H9 (cell line): Measurements from ENCODE around the gene GIMAP7. TPM values are rescaled to one million over a fixed set of nuclear protein-coding genes. Genes with fewer than 3 reads are reported as not detected.

Source experiments
- DNase-seq: peaks from one replicate; pipeline ENCODE4 v3.0.0-alpha.2; 2017
- H2AFZ ChIP-seq: one replicate; pipeline ENCODE4 v1.6.1; 2013; ENCODE audit warnings: mild to moderate bottlenecking, low read length, control low read depth, moderate library complexity
- H2AK5ac ChIP-seq: 2 replicates; pipeline ENCODE4 v1.6.1; 2013; ENCODE audit warnings: low read length, control low read depth, mixed read lengths; ENCODE audit not compliant: insufficient read length
- H2BK120ac ChIP-seq: one replicate; pipeline ENCODE4 v1.6.1; 2013; ENCODE audit warnings: low read depth, mild to moderate bottlenecking, low read length, control low read depth, inconsistent platforms; ENCODE audit not compliant: poor library complexity, severe bottlenecking
- H2BK12ac ChIP-seq: 2 replicates; pipeline ENCODE4 v1.6.1; 2013; ENCODE audit warnings: low read length, control low read depth, mixed read lengths, low read depth; ENCODE audit not compliant: insufficient read length
- H2BK15ac ChIP-seq: 2 replicates; pipeline ENCODE4 v1.6.1; 2013; ENCODE audit warnings: low read depth, low read length, control low read depth
- H2BK20ac ChIP-seq: one replicate; pipeline ENCODE4 v1.6.1; 2013; ENCODE audit warnings: low read depth, mild to moderate bottlenecking, low read length, control low read depth, inconsistent platforms; ENCODE audit not compliant: poor library complexity, severe bottlenecking
- H2BK5ac ChIP-seq: 2 replicates; pipeline ENCODE4 v1.6.1; 2013; ENCODE audit warnings: low read length, control low read depth, mixed read lengths; ENCODE audit not compliant: insufficient read length
- H3K14ac ChIP-seq: 2 replicates; pipeline ENCODE4 v1.6.1; 2013; ENCODE audit warnings: low read length, control low read depth; ENCODE audit not compliant: insufficient read depth
- H3K18ac ChIP-seq: 2 replicates; pipeline ENCODE4 v1.6.1; 2013; ENCODE audit warnings: low read depth, mild to moderate bottlenecking, mixed read lengths, low read length, control low read depth; ENCODE audit not compliant: insufficient read length
- H3K23ac ChIP-seq: 2 replicates; pipeline ENCODE4 v1.6.1; 2013; ENCODE audit warnings: low read length, control low read depth, mixed read lengths, low read depth; ENCODE audit not compliant: insufficient read length
- H3K23me2 ChIP-seq: 2 replicates; pipeline ENCODE4 v1.6.1; 2013; ENCODE audit warnings: low read depth, mild to moderate bottlenecking, mixed read lengths, low read length, control low read depth; ENCODE audit not compliant: insufficient read length, poor library complexity, severe bottlenecking
- H3K27ac ChIP-seq: 2 replicates; pipeline ENCODE4 v1.5.1; 2013; ENCODE audit warnings: low read length, control low read depth, mixed read lengths, low read depth; ENCODE audit not compliant: insufficient read length
- H3K27me3 ChIP-seq: 2 replicates; pipeline ENCODE4 v1.6.1; 2013; ENCODE audit warnings: low read length, control low read depth, inconsistent platforms; ENCODE audit not compliant: insufficient read depth
- H3K4ac ChIP-seq: 2 replicates; pipeline ENCODE4 v1.6.1; 2013; ENCODE audit warnings: low read depth, mild to moderate bottlenecking, control low read depth, inconsistent platforms, low read length, moderate library complexity
- H3K4me1 ChIP-seq: 2 replicates; pipeline ENCODE4 v1.6.1; 2013; ENCODE audit warnings: low read length, control low read depth, inconsistent platforms; ENCODE audit not compliant: insufficient read depth
- H3K4me2 ChIP-seq: 2 replicates; pipeline ENCODE4 v1.6.1; 2013; ENCODE audit warnings: low read length, control low read depth, mixed read lengths; ENCODE audit not compliant: insufficient read length, insufficient read depth
- H3K56ac ChIP-seq: 2 replicates; pipeline ENCODE4 v1.6.1; 2013; ENCODE audit warnings: low read depth, mild to moderate bottlenecking, mixed read lengths, low read length, control low read depth; ENCODE audit not compliant: insufficient read length
- H3K79me1 ChIP-seq: 2 replicates; pipeline ENCODE4 v1.6.1; 2013; ENCODE audit warnings: low read depth, mild to moderate bottlenecking, moderate library complexity, low read length, control low read depth, inconsistent platforms; ENCODE audit not compliant: insufficient read depth, poor library complexity, severe bottlenecking
- H3K79me2 ChIP-seq: 2 replicates; pipeline ENCODE4 v1.6.1; 2013; ENCODE audit warnings: low read length, control low read depth, inconsistent platforms; ENCODE audit not compliant: insufficient read depth
- H3K9ac ChIP-seq: 2 replicates; pipeline ENCODE4 v1.6.1; 2013; ENCODE audit warnings: low read length, control low read depth, mixed read lengths; ENCODE audit not compliant: insufficient read length; ENCODE audit errors: extremely low read depth
- H3K9me3 ChIP-seq: one replicate; pipeline ENCODE4 v1.6.1; 2013; ENCODE audit warnings: low read depth, low read length, inconsistent platforms; ENCODE audit not compliant: control insufficient read depth
- H3T11ph ChIP-seq: one replicate; pipeline ENCODE4 v1.6.1; 2013; ENCODE audit warnings: mild to moderate bottlenecking, low read length, control low read depth, inconsistent platforms
- H4K20me1 ChIP-seq: one replicate; pipeline ENCODE4 v1.6.1; 2013; ENCODE audit not compliant: control insufficient read depth, insufficient read length, insufficient read depth
- H4K5ac ChIP-seq: 2 replicates; pipeline ENCODE4 v1.6.1; 2013; ENCODE audit warnings: low read depth, mild to moderate bottlenecking, mixed read lengths, low read length, control low read depth; ENCODE audit not compliant: insufficient read length
- H4K8ac ChIP-seq: replicated peaks from 2 replicates; pipeline ENCODE4 v1.6.1; 2013; ENCODE audit warnings: low read length, control low read depth, mixed read lengths, low read depth; ENCODE audit not compliant: insufficient read length
- H4K91ac ChIP-seq: 2 replicates; pipeline ENCODE4 v1.6.1; 2013; ENCODE audit warnings: low read depth, mild to moderate bottlenecking, moderate library complexity, mixed read lengths, low read length, control low read depth; ENCODE audit not compliant: insufficient read length
- H3K27ac Mint-ChIP-seq, 3 experiments: 2 replicates in 2 of 3; 3 replicates in 1 of 3; pipeline ENCODE4 v1.8.0; 2020 to 2021; ENCODE audit warnings: mixed read lengths in 3 of 3, mild to moderate bottlenecking in 1 of 3, moderate library complexity in 1 of 3
- H3K27me3 Mint-ChIP-seq: 2 replicates; pipeline ENCODE4 v1.8.0; 2021; ENCODE audit warnings: low read depth, mild to moderate bottlenecking, moderate library complexity, mixed read lengths
- H3K36me3 Mint-ChIP-seq, 3 experiments: 2 replicates in 2 of 3; 3 replicates in 1 of 3; pipeline ENCODE4 v1.8.0; 2020 to 2021; ENCODE audit warnings: low read depth in 3 of 3, mixed read lengths in 3 of 3; ENCODE audit not compliant: insufficient read depth in 1 of 3
- H3K4me1 Mint-ChIP-seq, 2 experiments: 2 replicates each; pipeline ENCODE4 v1.8.0; 2020; ENCODE audit warnings: mixed read lengths in 2 of 2
- H3K4me3 Mint-ChIP-seq, 2 experiments: 2 replicates in 1 of 2; 3 replicates in 1 of 2; pipeline ENCODE4 v1.8.0; 2020 to 2021; ENCODE audit warnings: mild to moderate bottlenecking in 2 of 2, mixed read lengths in 2 of 2, moderate library complexity in 1 of 2
- H3K9me3 Mint-ChIP-seq, 2 experiments: 2 replicates in 1 of 2; 3 replicates in 1 of 2; pipeline ENCODE4 v1.8.0; 2020; ENCODE audit warnings: mild to moderate bottlenecking in 2 of 2, mixed read lengths in 2 of 2, moderate library complexity in 1 of 2
- CTCF ChIP-seq: fragments of 200-600 bp; sonication (generic); conservative IDR thresholded peaks from 3 replicates; pipeline ENCODE4 v1.8.0; 2021; ENCODE audit warnings: antibody characterized with exemption, mild to moderate bottlenecking
- WGBS: extraction: QIAGEN DNeasy Blood & Tissue Kit; methylation state at CpG from one replicate; pipeline ENCODE4 v1.1.7; 2013; ENCODE audit warnings: missing lambda C conversion rate, low lambda C conversion rate, mixed read lengths; ENCODE audit not compliant: insufficient read length; ENCODE audit errors: extremely low coverage; 5-methylcytosine and 5-hydroxymethylcytosine counted together
- total RNA-seq: library from RNA; stranded (reverse); gene quantifications from 2 replicates; pipeline ENCODE4 v1.2.1, GENCODE V29; 2021

Gene GIMAP7
- total RNA-seq, 1 experiment from 2014 or later = not detected

DNA sequence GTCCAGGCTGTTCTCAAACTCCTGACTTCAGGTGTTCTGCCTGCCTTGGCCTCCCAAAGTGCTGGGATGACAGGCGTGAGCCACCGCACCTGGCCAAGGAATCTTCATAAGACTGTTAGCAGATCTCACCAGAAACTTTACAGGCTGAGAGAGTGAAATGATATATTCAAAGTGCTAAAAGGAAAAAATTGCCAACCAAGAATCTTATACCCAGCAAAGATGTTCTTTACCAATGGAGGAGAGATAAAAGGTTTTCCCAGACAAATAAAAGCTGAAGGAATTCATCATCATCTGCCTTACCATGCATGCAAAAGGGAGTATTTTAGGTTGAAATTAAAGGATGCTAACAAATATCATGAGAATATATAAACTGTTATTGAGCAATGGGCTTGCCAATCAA, 23.6 kb downstream of the GIMAP7 start:
- no peak overlapping the region for H3K18ac ChIP-seq
- WGBS = no CpG with 5 or more reads among the region's 2 CpGs
- H3K79me2 ChIP-seq = no peaks in the 10 kb centered on the region
- H3K79me1 ChIP-seq = no peaks in the 10 kb centered on the region
- no peak overlapping the region for H4K91ac ChIP-seq
- H3K27me3 Mint-ChIP-seq = peaks cover 15% of the 10 kb centered on the region
- H3K27ac Mint-ChIP-seq = no peak overlapping the region
- no peak overlapping the region for H2BK120ac ChIP-seq
- H2BK12ac ChIP-seq = no peak overlapping the region
- no peak overlapping the region for H3K4me3 Mint-ChIP-seq
- DNase-seq = no peak
- H2BK15ac ChIP-seq = no peak overlapping the region
- H3K9me3 Mint-ChIP-seq = peaks cover 40 to 49% of the 10 kb centered on the region in 2 experiments
- H3K9me3 ChIP-seq = no peaks in the 10 kb centered on the region
- H4K8ac ChIP-seq = no peak overlapping the region
- no peak for TF ChIP-seq CTCF
- H3K23ac ChIP-seq = no peak overlapping the region
- no peaks in the 10 kb centered on the region for H3K4me1 ChIP-seq
- H2BK20ac ChIP-seq = no peak overlapping the region
- H3K9ac ChIP-seq = no peak overlapping the region
- H3K56ac ChIP-seq = no peak overlapping the region
- no peak overlapping the region for H2AK5ac ChIP-seq
- H3K27ac ChIP-seq = no peak overlapping the region
- no peak overlapping the region for H2BK5ac ChIP-seq
- no peaks in the 10 kb centered on the region for H3K4me1 Mint-ChIP-seq
- H3K23me2 ChIP-seq = no peaks in the 10 kb centered on the region
- no peak overlapping the region for H3K4me2 ChIP-seq
- H3T11ph ChIP-seq = no peak overlapping the region
- H4K20me1 ChIP-seq = no peaks in the 10 kb centered on the region
- no peaks in the 10 kb centered on the region for H3K27me3 ChIP-seq
- no peak overlapping the region for H4K5ac ChIP-seq
- no peak overlapping the region for H3K14ac ChIP-seq
- no peak overlapping the region for H3K4ac ChIP-seq
- H3K36me3 Mint-ChIP-seq = peaks cover 9 to 31% (median 10%) of the 10 kb centered on the region in 3 experiments; a peak in 6 of 7 replicates
- H2AFZ ChIP-seq = no peak overlapping the region
